HG02852 (cell line): ENCODE results near the gene GUCD1.
A peak's percentile ranks its signal among the peaks of the same experiment; 100 is the strongest.
"Not testable (repeated sequence)": the region's sequence is repeated elsewhere in the genome, so short reads cannot be mapped to it uniquely, and the experiment has no call there.

Source experiments
- ATAC-seq: cut with Tn5 transposase; IDR thresholded peaks from one replicate; pipeline ENCODE4 v1.9.1; 2021; ENCODE audit warnings: mild to moderate bottlenecking, moderate library complexity; ENCODE audit not compliant: unreplicated experiment

Gene GUCD1

GRCh38 chr22:24554313-24555164 is at the start of gene GUCD1:
Gene GUCD1, minus strand, starts transcription at chr22:24555138. Its CDS starts 147 bp downstream, at chr22:24554991.
- peak; percentile 18 for ATAC-seq

GRCh38 chr22:24603770-24604629 is 49.1 kb upstream of the GUCD1 start:
- ATAC-seq = not testable (repeated sequence)

- ATAC-seq = not testable (repeated sequence)
Observed at GRCh38 chr22:24602847-24603769, 48.2 kb upstream of the GUCD1 start, which contains the start of gene GGT1. Gene GGT1, plus strand, starts transcription at chr22:24603193. Its CDS starts 7,889 bp downstream, at chr22:24611082.

- not testable (repeated sequence) for ATAC-seq
Observed at GRCh38 chr22:24602105-24602749, 47.3 kb upstream of the GUCD1 start.

- ATAC-seq = no peak
Observed at GRCh38 chr22:24601217-24602104, 46.5 kb upstream of the GUCD1 start.

GRCh38 chr22:24599958-24600715 is 45.2 kb upstream of the GUCD1 start:
- ATAC-seq = not testable (repeated sequence)

GRCh38 chr22:24599514-24599913 is 44.6 kb upstream of the GUCD1 start:
- ATAC-seq = no peak

GRCh38 chr22:24597076-24597475 is 42.1 kb upstream of the GUCD1 start:
- ATAC-seq = not testable (repeated sequence)

GRCh38 chr22:24595863-24596262 is 40.9 kb upstream of the GUCD1 start:
- ATAC-seq = no peak

GRCh38 chr22:24595228-24595627 is 40.3 kb upstream of the GUCD1 start:
- no peak for ATAC-seq

- ATAC-seq = no peak
Observed at GRCh38 chr22:24594569-24595120, 39.7 kb upstream of the GUCD1 start.

- ATAC-seq = no peak
Observed at GRCh38 chr22:24593836-24594568, 39.1 kb upstream of the GUCD1 start.

- ATAC-seq = not testable (repeated sequence)
Observed at GRCh38 chr22:24593559-24593835, 38.6 kb upstream of the GUCD1 start.

GRCh38 chr22:24592851-24593558 is 38.1 kb upstream of the GUCD1 start, which contains the start of gene LRRC75B:
Gene LRRC75B, minus strand, starts transcription at chr22:24593073. Its CDS starts 34 bp downstream, at chr22:24593039.
- ATAC-seq = peak; percentile 80

GRCh38 chr22:24592058-24592850 is 37.3 kb upstream of the GUCD1 start:
- no peak for ATAC-seq

- no peak for ATAC-seq
Observed at GRCh38 chr22:24591286-24591830, 36.4 kb upstream of the GUCD1 start.
